HG03439 (cell line): ENCODE measurements around the gene IGF1R.

Experiments used
- ATAC-seq: cut with Tn5 transposase; IDR thresholded peaks from one replicate; pipeline ENCODE4 v1.9.1; 2021; ENCODE audit warnings: mild to moderate bottlenecking, moderate library complexity; ENCODE audit not compliant: unreplicated experiment

The IGF1R gene

DNA sequence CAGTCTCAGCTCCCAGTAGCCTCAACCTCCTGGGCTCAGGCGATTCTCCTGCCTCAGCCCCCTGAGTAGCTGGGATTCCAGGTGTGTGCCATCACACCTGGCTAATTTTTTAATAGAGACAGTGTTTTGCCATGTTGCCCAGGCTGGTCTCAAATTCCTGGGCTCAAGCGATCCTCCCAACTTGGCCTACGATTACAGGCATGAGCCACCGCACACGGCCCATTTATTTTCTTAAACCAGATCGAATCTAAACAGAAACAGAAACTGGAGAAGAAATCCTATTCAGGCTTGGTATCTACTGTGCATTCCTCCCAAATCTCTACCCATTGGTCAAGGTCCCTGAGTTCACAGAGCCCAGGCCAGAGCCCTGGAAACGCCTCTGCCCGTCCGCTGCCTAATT lies 285.1 kb downstream of the IGF1R start:
- no peak for ATAC-seq

DNA sequence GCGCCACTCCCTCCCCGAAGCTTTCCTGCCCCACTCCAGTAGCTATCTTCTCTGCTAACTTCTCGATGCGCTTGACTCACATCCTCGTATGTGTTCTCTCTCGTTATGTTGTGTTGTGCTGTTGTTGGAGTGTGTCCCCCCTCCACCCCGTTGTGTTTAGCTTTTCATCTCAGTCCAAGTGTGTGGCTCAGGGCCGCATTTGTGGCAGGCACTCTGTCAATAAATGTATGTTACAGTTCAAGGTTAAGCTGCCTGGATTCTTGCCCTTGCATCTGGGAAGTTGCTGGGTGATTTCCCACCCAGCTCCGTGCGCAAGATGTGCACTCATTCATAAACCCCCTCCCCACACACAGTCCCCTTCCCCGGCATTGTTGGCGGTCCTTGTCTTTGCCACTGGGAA lies 287.4 kb downstream of the IGF1R start:
- ATAC-seq, result no peak

DNA sequence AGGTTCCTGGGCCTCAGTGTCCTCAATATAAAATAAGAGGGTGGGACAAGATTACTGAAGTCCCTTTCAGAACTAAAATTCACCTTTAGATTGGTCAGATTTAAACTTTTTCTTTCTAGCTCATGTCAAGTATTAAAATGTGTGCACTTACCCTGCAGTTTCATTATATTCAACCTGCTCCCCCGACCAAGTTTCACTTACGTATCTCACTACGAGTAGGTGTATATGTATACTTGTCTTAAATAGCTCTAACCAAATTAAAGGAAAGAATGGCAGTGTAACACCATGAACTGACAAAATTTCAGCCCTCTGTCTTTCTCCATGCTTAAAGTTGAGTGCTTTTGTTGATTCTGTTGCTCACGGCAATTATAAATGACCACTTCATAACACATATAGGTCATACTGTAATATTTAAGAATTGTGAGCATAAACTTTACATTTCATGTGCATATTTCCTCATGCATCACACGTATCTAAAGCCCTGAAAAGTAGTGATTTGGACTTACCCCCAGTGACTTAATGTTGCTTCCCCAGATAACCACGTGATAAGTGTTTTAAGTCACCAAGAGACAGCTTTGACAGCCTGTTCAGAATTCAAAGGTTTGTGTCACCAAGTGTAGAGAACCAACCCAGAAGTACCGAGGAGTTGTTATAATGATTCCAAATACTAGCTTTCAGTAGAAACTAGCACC lies 289.2 kb downstream of the IGF1R start:
- ATAC-seq, result peak; percentile 76

DNA sequence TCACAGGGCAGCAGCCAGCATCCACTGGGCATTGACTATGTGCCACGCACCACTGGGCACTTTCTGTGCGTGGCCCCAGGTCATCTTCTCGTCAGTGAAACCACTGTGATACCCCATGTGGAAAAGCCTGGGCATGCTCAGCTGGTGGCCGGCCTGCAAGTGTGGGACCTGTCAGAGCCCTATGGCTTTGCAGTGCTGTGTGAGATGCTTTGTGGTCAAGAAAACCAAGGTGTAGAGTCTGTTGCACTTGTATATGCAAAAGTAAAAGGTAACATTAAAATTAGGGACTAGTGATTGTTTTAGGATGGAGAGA lies 289.7 kb downstream of the IGF1R start:
- ATAC-seq, result peak; percentile 48

DNA sequence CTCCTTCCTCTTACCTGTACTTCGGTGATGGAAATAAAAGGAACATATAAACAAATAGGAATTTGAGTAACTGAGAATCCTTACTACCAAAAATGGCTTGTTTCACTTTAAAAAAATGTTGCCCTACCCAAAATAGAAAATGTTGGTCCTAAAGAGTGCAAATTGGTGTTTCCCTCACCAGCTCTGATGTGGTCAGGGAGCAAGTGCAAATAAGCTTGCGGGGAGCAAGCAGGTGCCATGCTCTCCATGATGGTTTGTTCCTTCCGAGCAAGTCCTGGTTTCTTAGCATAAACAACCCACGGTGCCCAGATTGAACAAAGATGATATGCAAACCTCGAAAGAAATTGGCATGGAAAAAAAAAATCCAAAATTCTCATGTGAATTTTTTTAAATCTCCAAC lies 290.5 kb downstream of the IGF1R start:
- ATAC-seq, result no peak

DNA sequence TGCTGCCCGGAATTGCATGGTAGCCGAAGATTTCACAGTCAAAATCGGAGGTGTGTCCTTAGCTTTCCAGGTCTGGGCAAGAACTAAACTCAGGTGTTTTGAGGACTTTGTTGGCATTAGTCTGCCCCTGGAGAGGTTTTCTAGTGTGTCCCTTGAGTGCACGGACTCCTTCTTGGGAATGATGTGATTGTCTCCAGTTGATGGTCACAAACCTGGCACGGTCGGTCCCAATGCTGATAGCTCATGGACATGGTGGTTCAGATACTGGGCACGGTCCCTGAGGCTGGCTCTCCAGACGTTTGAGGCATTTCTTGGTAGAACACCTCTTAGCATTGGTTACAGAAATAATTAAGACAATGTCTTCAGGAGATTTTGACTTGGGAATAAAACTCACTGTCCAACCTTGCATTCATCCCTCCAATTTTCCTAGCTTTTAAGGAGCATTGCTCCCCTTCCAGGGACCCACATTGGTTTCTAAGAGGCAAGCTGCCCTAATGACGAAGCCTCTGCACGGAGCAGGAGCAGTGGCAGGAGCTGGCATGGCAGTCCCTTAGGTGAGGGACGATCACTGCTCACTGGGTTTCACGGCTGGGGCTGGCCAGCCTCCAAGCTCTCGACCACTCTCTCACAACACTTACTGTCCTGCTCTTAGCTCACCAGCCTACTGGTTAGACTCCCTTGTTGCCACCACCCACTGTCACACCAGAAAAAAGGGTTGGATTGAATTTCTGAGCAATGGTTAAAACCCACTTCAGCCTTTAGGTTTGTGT lies 291.2 kb downstream of the IGF1R start:
- ATAC-seq, result no peak

DNA sequence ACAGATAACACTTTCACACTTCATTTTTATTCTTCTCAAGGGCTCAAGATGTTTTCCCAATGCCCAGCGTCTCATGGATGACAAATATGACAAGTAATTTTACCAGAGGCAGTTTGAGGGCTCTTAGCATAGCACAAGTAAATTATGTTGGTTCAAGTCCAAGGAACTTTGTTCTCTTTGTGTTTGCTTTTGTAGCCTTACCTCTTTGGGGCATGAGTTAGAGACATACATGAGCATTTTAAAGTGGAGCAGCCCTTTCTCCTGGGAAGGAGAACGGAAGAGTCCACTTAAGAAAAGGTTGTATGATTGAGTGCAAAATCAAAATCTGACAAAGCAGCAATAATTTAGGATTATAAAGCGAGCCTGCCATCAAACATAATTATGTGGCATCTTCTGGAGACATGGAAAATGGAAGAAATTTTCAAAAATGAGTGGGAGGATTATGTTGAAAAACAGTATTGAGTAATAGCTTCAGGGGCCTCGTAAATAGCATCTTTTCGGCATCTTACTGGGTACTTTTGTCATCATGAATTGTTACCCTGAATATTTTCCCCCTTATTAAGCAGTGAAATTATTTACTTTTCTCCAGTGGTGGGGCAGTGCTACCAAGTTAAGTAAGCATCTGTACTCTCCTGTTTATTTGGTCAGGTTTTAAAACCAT lies 293.4 kb downstream of the IGF1R start:
- no peak for ATAC-seq

DNA sequence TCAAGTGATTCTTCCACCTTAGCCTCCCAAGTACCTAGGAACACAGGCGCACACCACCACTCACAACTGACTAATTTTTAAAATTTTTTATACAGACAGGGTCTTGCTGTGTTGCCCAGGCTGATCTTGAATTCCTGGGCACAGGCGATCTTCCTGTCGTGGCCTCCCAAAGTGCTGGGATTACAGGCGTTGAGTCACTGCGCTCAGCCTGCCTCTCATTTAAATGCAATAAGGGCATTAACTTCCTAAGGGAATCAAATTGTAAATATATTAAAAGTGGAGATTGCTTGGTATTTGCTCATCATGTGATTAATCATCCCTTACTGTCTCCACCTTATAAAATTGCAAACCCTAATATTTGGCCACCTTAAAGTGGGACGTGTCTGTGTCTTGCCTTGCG lies 294.1 kb downstream of the IGF1R start:
- no peak for ATAC-seq

DNA sequence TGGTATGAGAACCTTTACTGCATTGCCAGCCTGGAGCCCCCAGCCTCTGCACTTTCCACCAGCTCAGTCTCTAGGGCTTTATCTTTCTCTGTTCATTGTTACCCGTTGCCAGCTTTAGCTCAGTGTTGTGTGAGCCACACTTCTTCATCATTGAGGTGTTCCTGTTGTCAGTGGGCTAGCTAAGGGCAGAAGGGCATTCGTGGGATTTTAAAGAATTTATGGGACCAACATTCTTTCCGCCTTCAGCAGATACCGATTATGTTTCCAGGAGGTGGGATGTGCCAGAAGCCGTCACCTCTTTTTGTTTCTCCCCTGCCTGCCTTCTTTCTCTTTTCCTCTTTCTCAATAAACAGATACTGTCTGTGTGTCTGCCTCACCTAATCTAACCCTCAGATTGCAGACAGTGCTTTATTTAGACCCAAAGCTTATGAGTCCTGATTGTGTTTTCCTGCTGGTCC lies 294.7 kb downstream of the IGF1R start:
- no peak for ATAC-seq

DNA sequence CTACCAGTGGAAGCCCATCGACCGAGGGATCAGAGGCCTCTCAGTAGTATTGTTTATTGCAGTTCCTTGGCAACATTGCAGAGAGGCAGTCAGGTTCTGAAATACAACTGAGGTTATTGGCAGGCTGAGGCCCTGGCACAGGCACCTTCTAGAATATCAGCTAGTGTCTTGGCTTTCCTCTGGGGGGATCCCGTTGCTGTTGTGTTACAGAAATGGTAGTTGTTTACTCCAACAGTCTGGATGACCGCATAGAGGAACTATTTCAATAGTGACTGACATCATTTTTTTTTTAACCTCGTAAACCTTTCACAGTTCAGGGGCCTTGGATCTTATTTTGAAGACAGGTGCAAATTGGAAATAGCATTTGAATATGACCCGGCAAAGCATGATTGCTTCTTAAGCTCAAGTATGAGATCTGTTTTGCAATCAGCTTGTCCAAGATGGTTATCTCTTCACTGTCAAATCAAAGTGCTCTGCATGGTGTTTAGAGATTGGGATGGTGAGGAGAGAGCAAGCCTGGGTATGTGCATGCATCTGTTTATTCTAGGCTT lies 295.3 kb downstream of the IGF1R start:
- no peak for ATAC-seq

DNA sequence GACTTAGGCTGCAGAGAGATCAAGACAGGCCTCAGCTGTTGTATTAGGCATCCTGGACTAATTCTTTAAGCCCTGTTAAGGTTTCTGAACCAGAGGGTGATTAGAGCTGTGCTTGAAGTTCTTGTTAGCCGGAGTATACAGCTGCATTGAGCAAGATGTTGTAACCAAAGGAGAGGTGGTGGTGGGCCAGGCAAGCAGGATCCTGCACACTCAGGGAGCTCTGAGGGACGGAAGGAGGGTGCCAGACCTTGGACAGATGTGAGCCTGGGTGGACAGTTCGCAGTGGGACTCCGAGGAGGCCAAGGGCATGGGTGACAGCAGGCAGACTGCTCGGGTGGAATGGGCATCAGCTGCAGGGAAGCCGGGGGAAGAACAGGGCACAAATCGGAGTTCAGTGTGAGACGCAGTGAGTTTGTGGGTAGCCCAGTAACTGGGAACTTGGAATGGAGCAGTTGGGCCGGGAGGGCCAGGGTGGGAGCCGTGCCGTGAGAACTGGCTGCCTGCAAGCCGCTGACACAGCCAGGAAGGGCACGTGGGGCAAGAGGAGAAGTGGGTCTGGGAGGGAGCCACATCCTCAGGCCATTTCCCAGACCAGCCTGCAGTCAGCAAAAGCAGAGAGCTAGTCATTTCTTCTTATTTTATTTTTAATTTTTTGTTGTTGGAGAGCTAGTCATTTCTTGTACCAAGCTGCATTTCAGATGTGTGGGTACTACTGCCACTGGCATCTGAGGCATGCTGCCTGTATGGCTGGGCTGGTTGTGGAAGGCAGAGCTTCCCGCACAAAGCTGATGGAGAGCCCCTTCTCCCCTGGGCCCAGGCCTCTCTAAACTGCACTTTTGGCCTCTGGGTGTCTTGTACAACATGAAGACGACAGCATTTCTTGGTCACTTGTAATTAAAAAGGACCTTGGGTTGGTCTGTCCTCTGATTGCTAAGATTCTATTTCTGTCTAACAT lies 298.2 kb downstream of the IGF1R start:
- ATAC-seq, result no peak

DNA sequence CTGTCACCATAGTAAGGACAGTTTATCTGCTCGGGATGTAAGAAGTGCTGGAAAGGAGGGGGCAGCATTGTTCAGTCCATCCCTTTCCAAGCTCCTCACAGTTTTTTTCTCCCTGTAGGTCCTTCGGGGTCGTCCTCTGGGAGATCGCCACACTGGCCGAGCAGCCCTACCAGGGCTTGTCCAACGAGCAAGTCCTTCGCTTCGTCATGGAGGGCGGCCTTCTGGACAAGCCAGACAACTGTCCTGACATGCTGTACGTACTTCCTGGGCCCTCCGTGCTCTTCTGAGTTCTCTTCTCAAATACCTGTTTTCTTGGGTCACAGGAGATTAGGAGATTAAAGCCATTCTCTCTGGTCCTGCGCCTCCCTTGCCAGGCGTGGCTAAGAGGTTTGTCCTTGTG lies 300.1 kb downstream of the IGF1R start:
- ATAC-seq, result no peak

DNA sequence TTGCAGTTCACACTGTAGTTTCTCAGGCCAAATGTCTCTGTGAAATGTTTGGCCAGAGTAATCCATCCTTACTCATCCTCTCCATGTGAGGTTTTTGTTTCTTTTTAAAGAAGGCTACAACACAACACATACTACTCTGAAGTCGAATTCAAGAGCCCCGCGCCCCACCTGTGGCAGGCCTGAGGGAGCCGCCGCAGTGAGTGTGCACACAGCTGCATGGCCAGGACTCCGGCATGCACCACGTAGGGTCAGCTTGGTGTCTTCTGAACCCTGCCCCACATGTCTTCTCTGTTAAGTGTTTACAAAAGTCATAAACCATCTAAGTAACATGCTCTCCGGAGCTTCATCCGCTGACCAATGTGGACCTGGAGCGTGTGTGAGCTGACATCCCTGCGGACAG lies 300.6 kb downstream of the IGF1R start:
- ATAC-seq, result no peak

DNA sequence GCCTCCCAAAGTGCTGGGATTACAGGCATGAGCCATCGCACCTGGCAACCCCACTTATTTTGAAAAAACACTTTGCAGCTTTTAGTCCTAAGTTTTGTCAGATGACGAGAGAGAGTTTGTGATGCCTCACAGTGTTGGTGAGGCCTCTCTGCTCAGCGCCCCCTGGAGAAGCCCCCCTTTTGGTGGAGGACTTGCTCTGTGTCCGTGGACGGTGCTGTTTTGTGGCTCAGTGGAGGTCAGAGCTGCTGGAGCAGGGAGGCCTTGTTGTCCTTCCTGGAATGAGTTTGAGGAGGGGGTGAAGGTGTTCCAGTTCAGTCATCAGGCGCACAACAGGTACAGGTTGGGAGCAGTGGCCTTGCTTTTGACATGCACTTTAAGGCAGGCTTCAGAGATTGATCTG lies 301.3 kb downstream of the IGF1R start:
- ATAC-seq, result no peak

DNA sequence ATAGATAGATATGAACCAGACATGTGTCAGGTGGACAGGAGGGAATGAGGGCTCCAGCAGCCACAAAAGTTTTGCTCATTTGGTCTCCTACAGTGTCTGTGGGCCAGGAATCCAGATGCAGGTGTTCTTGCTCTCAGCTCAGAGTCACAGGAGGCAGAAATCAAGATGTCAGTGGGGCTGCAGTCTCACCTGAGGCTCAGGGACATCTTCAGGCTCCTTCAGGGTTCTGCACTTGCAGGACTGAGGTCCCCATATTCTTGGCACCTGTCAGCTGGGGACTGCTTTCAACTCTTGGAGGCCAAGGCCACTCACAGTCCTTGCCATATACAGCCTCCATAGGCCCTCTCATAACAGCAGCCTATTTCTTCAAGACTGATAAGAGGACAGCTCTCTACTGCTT lies 301.9 kb downstream of the IGF1R start:
- ATAC-seq, result no peak

DNA sequence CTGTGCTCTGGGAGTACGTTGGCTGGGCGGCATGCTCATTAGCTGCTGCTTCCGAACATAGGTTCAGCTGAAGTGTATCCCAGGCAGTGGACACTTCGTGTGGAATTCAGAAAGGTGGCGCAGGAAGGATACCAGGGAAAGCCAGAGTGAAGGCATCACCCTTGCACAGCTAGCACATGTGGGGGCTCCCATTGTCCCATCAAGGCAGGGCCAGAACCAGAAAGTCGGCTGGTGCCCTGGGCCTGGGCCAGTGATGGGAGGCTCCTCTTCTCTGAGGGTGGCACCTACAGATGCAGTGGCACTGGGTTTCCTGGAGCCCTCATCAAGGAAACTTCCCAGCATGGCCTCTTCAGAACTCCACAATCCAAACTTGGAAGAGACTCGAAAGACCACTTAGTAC lies 302.7 kb downstream of the IGF1R start:
- ATAC-seq, result no peak

DNA sequence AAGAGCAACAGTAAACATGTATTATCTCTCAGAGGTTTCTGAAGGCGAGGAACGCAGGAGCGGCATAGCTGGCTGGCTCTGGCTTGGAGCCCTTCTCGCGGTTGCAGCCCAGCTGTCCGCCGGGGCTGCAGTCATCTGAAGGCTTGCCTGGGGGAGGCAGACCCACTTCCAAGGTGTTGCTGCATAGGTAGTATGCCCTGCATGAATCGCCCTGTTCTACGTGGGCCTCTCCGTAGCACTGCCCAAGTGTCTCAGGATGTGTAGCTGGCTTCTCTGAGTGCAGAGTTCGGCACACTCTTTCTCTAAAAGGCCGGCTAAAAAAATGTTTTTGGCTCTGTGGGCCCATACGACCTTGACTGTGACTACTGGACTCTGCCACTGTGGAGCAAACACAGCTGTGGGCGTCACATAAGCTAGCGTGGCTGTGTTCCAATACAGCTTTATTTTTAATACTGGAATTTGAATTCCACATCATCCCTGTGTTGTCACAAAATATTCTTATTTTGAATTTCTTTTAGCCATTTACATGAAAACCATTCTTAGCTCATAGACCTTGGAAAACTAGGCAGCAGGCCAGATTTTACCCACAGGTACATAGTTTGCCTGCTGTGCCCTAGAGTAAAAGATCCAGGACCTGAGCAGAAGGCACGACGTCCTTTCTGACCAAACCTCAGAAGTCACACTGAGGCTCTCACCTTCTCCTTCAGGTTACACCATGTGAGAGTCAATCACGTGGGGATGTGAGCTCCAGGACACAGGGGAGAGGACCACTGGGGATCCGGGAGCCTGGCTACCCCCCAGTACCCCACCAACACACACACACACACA lies 303.4 kb downstream of the IGF1R start:
- no peak for ATAC-seq

DNA sequence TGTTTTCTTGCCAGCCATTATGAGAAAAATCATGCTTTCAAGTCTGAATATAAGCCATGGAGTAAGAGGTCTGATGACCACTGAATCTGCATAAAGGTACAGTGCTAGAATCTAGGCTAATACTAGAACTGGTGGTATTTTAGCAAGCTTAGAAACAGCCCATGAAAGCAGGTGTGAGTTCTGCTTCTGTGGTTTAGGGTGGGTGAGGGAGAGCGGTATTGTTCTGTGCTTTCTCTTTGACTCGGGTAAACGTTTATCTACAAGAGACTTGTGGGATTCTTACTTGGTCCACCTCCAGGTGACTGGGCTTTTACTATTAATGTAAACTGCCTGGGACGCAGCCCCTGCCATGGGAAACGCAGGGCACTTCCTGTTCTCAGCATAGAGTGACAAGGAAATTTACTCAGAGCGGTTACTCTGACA lies 304.1 kb downstream of the IGF1R start:
- peak; percentile 94 for ATAC-seq

DNA sequence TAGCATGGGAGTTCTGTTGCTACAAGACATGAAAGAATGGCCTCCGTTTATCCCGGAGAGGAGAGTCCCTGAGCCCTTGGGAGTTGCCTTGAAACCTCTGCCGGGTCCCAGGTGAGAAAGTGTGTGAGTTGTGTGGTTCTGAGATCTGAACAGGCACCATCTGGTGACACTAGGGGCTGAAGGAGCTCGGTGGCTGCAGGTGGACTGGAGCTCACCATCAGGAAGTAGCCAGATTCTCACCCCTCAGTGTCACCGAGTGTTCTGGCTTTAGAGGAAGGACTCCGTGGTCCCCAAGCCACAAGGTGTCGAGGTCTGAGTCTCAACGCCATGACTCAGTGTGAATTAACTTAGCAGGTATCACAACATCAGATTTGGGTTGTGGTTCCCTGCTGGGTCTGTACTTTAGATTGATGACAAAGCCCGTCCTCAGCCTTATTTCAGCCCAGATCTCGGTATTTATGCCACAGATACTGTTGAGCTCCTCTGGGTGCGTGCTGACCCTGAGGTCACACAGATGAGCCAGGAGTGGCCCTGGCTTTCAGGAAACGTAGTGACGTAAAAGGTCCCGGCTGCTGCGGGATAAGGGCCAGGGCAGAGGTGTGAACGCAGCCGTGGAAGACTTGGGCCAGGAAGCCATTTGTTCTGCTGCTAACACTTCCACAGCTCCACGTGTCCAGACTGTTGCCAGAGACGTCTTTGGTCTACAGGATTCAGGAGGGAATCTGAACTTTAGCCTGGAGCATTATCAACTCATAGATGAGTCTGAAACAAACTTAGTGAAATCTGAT lies 304.9 kb downstream of the IGF1R start:
- ATAC-seq, result peak; percentile 36
